ACC112 (cell line): ENCODE data around the gene CIT.

ENCODE experiments used
- H2AFZ ChIP-seq: fragments of 200-600 bp; sonication (generic); one replicate; pipeline ENCODE4 v1.6.0; 2017; ENCODE audit warnings: antibody characterized with exemption, low read length; ENCODE audit not compliant: unreplicated experiment
- H3K27ac ChIP-seq: fragments of 200-600 bp; sonication (generic); 2 replicates; pipeline ENCODE4 v1.5.1; 2014; ENCODE audit warnings: low read depth, mild to moderate bottlenecking, antibody characterized with exemption, low read length, moderate library complexity
- H3K27me3 ChIP-seq: fragments of 200-600 bp; sonication (generic); 2 replicates; pipeline ENCODE4 v1.6.1; 2014; ENCODE audit warnings: mild to moderate bottlenecking, antibody characterized with exemption, low read length, moderate library complexity, mixed read lengths; ENCODE audit not compliant: insufficient read depth
- H3K36me3 ChIP-seq: fragments of 200-600 bp; sonication (generic); 2 replicates; pipeline ENCODE4 v1.6.1; 2016; ENCODE audit warnings: mild to moderate bottlenecking, antibody characterized with exemption, low read length, moderate library complexity, mixed read lengths; ENCODE audit not compliant: insufficient read depth
- H3K4me1 ChIP-seq: fragments of 200-600 bp; sonication (generic); one replicate; pipeline ENCODE4 v1.6.1; 2016; ENCODE audit warnings: low read length, mixed read lengths; ENCODE audit not compliant: insufficient read depth, unreplicated experiment, control insufficient read depth
- H3K4me3 ChIP-seq: fragments of 200-600 bp; sonication (generic); 2 replicates; pipeline ENCODE4 v1.5.1; 2014; ENCODE audit warnings: mild to moderate bottlenecking, low read depth, low read length
- H3K79me2 ChIP-seq: fragments of 200-600 bp; sonication (generic); one replicate; pipeline ENCODE4 v1.6.0; 2016; ENCODE audit warnings: low read length; ENCODE audit not compliant: control insufficient read depth, unreplicated experiment, insufficient read depth

The CIT gene

GRCh38 chr12:119691202-119691810, 185.8 kb downstream of the CIT start:
- H3K27me3 ChIP-seq, result no peaks in the 10 kb centered on the region
- no peak overlapping the region for H2AFZ ChIP-seq
- peaks cover 6% of the 10 kb centered on the region; the same call in 1 of the 2 replicates for H3K36me3 ChIP-seq

GRCh38 chr12:119689935-119690500, 187.1 kb downstream of the CIT start:
- no peak overlapping the region for H3K4me3 ChIP-seq
- H3K27ac ChIP-seq, result no peak overlapping the region
- peaks cover 13% of the 10 kb centered on the region; the same call in 1 of the 2 replicates for H3K36me3 ChIP-seq
- no peaks in the 10 kb centered on the region for H3K79me2 ChIP-seq
- no peaks in the 10 kb centered on the region for H3K27me3 ChIP-seq
- no peak overlapping the region for H2AFZ ChIP-seq
- peaks cover 16% of the 10 kb centered on the region for H3K4me1 ChIP-seq

More at GRCh38 chr12:119691202-119691810, 185.8 kb downstream of the CIT start:
- H3K4me3 ChIP-seq, result no peak overlapping the region
- H3K4me1 ChIP-seq, result peaks cover 16% of the 10 kb centered on the region
- no peaks in the 10 kb centered on the region for H3K79me2 ChIP-seq
- H3K27ac ChIP-seq, result no peak overlapping the region

- H3K79me2 ChIP-seq, result no peaks in the 10 kb centered on the region
- H3K4me3 ChIP-seq, result no peak overlapping the region
- no peaks in the 10 kb centered on the region for H3K27me3 ChIP-seq
- no peak overlapping the region for H2AFZ ChIP-seq
- H3K4me1 ChIP-seq, result peaks cover 13% of the 10 kb centered on the region
- H3K27ac ChIP-seq, result no peak overlapping the region
- H3K36me3 ChIP-seq, result peaks cover 15% of the 10 kb centered on the region; the same call in 1 of the 2 replicates
Observed at GRCh38 chr12:119687879-119688278, 189.2 kb downstream of the CIT start.

- H2AFZ ChIP-seq, result no peak overlapping the region
- H3K4me3 ChIP-seq, result no peak overlapping the region
- peaks cover 15% of the 10 kb centered on the region; the same call in 1 of the 2 replicates for H3K36me3 ChIP-seq
- peaks cover 13% of the 10 kb centered on the region for H3K4me1 ChIP-seq
- no peak overlapping the region for H3K27ac ChIP-seq
- H3K27me3 ChIP-seq, result no peaks in the 10 kb centered on the region
- no peaks in the 10 kb centered on the region for H3K79me2 ChIP-seq
Observed at GRCh38 chr12:119687406-119687805, 189.7 kb downstream of the CIT start.

- Histone ChIP-seq H3K4me1 (peaks cover 13% of the 10 kb centered on the region), H3K4me3 (no peak overlapping the region), H3K27me3 (no peaks in the 10 kb centered on the region), H3K36me3 (peaks cover 15% of the 10 kb centered on the region; the same call in 1 of the 2 replicates), H3K27ac (no peak overlapping the region), H2AFZ (no peak overlapping the region), H3K79me2 (no peaks in the 10 kb centered on the region)
Observed at GRCh38 chr12:119686776-119687175, 190.3 kb downstream of the CIT start.

GRCh38 chr12:119686355-119686754, 190.8 kb downstream of the CIT start:
- no peaks in the 10 kb centered on the region for H3K79me2 ChIP-seq
- no peak overlapping the region for H3K27ac ChIP-seq
- peaks cover 13% of the 10 kb centered on the region for H3K4me1 ChIP-seq
- H3K4me3 ChIP-seq, result no peak overlapping the region
- peaks cover 19% of the 10 kb centered on the region; the same call in 1 of the 2 replicates for H3K36me3 ChIP-seq
- no peaks in the 10 kb centered on the region for H3K27me3 ChIP-seq
- H2AFZ ChIP-seq, result no peak overlapping the region

- peaks cover 24% of the 10 kb centered on the region; the same call in 1 of the 2 replicates for H3K36me3 ChIP-seq
- H3K27me3 ChIP-seq, result no peaks in the 10 kb centered on the region
- peaks cover 13% of the 10 kb centered on the region for H3K4me1 ChIP-seq
- no peak overlapping the region for H2AFZ ChIP-seq
- no peak overlapping the region for H3K27ac ChIP-seq
- H3K79me2 ChIP-seq, result no peaks in the 10 kb centered on the region
- no peak overlapping the region for H3K4me3 ChIP-seq
Observed at GRCh38 chr12:119685375-119685774, 191.7 kb downstream of the CIT start.

- H3K4me1 ChIP-seq, result peaks cover 13% of the 10 kb centered on the region
- H3K79me2 ChIP-seq, result no peaks in the 10 kb centered on the region
- no peak overlapping the region for H3K4me3 ChIP-seq
- no peaks in the 10 kb centered on the region for H3K27me3 ChIP-seq
- no peak overlapping the region for H3K27ac ChIP-seq
- H3K36me3 ChIP-seq, result peaks cover 24% of the 10 kb centered on the region; the same call in 1 of the 2 replicates
- H2AFZ ChIP-seq, result no peak overlapping the region
Observed at GRCh38 chr12:119684711-119685369, 192.3 kb downstream of the CIT start.

- H3K4me3 ChIP-seq, result no peak overlapping the region
- no peaks in the 10 kb centered on the region for H3K79me2 ChIP-seq
- no peak overlapping the region for H2AFZ ChIP-seq
- no peaks in the 10 kb centered on the region for H3K27me3 ChIP-seq
- H3K4me1 ChIP-seq, result peaks cover 13% of the 10 kb centered on the region
- no peak overlapping the region for H3K27ac ChIP-seq
- peaks cover 29% of the 10 kb centered on the region; the same call in 1 of the 2 replicates for H3K36me3 ChIP-seq
Observed at GRCh38 chr12:119683816-119684215, 193.3 kb downstream of the CIT start.

GRCh38 chr12:119683413-119683812, 193.7 kb downstream of the CIT start:
- no peaks in the 10 kb centered on the region for H3K79me2 ChIP-seq
- no peak overlapping the region for H3K4me3 ChIP-seq
- no peak overlapping the region for H2AFZ ChIP-seq
- H3K27ac ChIP-seq, result peak overlapping the region; percentile 33; the same call in 1 of the 2 replicates
- no peaks in the 10 kb centered on the region for H3K27me3 ChIP-seq
- H3K4me1 ChIP-seq, result peaks cover 13% of the 10 kb centered on the region
- H3K36me3 ChIP-seq, result peaks cover 33% of the 10 kb centered on the region; the same call in 1 of the 2 replicates
